MG63 (cell line): Measurements from ENCODE around the gene HEMK1. TPM values are rescaled to one million over a fixed set of nuclear protein-coding genes. Genes with fewer than 3 reads are reported as not detected.

Experiments
- DNase-seq: peaks from one replicate; pipeline ENCODE4 v3.0.0-alpha.2; 2020
- H3K27me3 ChIP-seq: fragments of 250-450 bp; sonication (Bioruptor Pico); 2 replicates; pipeline ENCODE4 v1.5.1; 2020; ENCODE audit warnings: mild to moderate bottlenecking, moderate library complexity
- H3K36me3 ChIP-seq: fragments of 250-450 bp; sonication (Bioruptor Pico); 2 replicates; pipeline ENCODE4 v1.5.1; 2020; ENCODE audit warnings: mild to moderate bottlenecking, moderate library complexity
- H3K4me3 ChIP-seq: fragments of 250-450 bp; sonication (Bioruptor Pico); 2 replicates; pipeline ENCODE4 v1.5.1; 2020; ENCODE audit warnings: mild to moderate bottlenecking, moderate library complexity
- H3K9me3 ChIP-seq: fragments of 250-450 bp; sonication (Bioruptor Pico); 2 replicates; pipeline ENCODE4 v1.5.1; 2020; ENCODE audit warnings: mild to moderate bottlenecking, moderate library complexity
- total RNA-seq: library from RNA; depleted of rRNA; stranded (reverse); fragments of >200 nt; shearing (Covaris generic); gene quantifications from 2 replicates; pipeline ENCODE4 v1.2.3, GENCODE V29; 2014; ENCODE audit warnings: low replicate concordance

HEMK1 gene
- total RNA-seq, 1 experiment from 2014 or later: 23.3 TPM

DNA sequence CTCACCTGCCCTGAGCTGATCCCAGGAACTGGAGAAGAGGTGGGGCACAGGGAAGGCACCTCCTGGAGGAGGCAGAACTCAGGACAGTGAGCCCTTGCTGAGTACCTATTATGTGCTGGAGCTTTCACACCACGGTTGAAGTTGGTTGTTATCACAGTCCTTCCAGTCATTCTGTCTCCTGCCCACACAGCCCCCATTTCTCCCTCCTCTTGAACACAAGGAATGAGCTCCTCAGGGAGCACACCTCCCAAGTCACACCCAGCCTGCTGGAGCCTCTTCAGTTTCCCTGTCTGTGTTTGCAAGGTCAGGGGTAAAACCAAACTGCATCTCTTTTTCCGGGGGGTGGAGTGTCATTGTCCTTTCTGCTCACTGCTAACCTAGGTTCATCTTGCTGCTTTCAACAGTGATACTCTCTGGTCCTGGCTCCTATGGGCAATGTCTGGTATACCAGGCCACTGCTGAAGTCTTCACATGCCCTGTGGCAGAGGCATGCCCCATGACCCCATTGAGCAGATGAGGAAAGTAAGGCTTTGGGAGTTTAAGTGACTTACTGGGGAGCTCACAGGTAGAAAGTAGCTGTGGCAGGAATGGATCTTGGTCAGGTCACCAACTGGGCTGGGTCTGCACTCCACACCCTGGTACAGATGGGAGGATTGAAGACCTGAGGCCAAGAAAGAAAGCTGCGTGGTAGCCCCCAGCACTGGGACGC lies 31.7 kb upstream of the HEMK1 start:
- no peak overlapping the region for H3K4me3 ChIP-seq
- H3K36me3 ChIP-seq: no peaks in the 10 kb centered on the region
- no peaks in the 10 kb centered on the region for H3K9me3 ChIP-seq
- H3K27me3 ChIP-seq: no peaks in the 10 kb centered on the region
- no peak for DNase-seq

DNA sequence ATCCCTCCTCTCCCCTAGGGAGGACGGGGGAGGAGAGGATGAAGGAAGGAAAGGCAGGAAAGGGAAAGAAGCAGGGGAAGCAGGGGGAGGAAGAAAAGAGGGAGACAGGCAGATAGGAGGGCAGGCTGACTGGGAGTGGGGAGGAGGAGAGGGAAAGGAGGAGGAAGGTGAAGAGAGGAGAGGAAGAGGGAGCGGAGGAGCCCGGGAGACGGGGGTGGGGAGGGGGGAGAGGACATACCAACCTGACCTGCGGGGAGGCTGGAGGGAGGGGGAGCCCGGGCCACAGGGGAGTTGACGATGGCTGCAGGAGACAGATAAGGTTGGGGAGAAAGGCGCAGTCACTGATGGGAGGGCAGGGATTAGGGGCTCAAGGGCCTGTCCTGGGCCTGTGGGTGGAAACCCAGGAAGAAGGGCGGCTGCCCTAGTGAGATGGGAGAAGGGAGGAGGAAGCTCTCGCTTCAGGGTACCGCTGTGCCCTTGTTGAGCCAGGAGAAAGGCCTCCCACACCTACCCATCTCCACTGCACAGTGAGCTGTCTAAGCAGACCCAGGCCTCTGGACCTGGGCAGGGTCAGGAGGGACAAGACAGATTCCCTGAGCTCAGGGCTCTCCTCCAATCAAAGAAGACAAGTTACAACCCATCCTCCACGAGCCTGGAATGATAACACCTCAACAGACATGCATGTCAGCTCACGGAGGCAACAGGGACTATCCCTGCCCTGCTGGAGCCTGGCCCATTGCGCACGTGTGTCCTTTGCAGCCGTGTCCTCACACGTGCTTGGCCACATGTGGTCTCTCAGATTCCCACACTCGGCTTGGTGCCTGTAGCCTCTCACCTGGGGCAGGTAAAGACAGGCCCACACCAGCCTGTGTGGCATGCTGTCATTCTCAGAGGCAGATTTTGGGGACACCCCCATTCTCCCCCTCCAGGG lies 29.7 kb upstream of the HEMK1 start:
- H3K4me3 ChIP-seq: no peak overlapping the region
- H3K36me3 ChIP-seq: no peaks in the 10 kb centered on the region
- DNase-seq: no peak
- H3K9me3 ChIP-seq: no peaks in the 10 kb centered on the region
- H3K27me3 ChIP-seq: no peaks in the 10 kb centered on the region

- Histone ChIP-seq H3K27me3 (no peaks in the 10 kb centered on the region), H3K9me3 (no peaks in the 10 kb centered on the region), H3K36me3 (no peaks in the 10 kb centered on the region), H3K4me3 (no peak overlapping the region)
- peak; percentile 9 for DNase-seq
These were observed 26.9 kb upstream of the HEMK1 start for GRCh38 chr3:50542177-50543034.

GRCh38 chr3:50545781-50546180 lies 23.5 kb upstream of the HEMK1 start:
- DNase-seq: no peak
- H3K9me3 ChIP-seq: no peaks in the 10 kb centered on the region
- no peaks in the 10 kb centered on the region for H3K27me3 ChIP-seq
- H3K36me3 ChIP-seq: no peaks in the 10 kb centered on the region
- no peak overlapping the region for H3K4me3 ChIP-seq

DNA sequence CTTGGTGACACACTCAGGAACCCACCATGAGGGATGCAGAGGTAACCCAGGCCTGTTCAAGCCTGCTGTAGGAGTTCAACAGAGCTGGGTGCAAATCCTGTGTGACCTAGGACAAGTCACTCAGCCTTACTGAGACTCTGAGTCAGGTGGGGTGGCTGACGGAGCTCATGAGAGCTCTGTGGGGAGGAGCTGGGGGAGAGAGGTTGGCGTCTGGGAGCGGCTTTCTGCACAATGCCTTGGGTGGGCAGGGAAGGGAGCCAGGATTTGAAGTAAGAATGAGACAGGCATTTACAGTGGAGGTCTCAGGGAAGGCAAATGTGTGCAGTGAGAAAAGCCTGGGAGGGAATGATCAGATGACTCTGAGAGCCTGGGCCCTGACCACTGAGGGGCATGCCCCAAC lies 20.1 kb upstream of the HEMK1 start:
- H3K4me3 ChIP-seq: no peak overlapping the region

GRCh38 chr3:50550079-50550736 lies 19.1 kb upstream of the HEMK1 start:
- no peaks in the 10 kb centered on the region for H3K27me3 ChIP-seq
- DNase-seq: no peak
- H3K36me3 ChIP-seq: no peaks in the 10 kb centered on the region
- no peaks in the 10 kb centered on the region for H3K9me3 ChIP-seq
- no peak overlapping the region for H3K4me3 ChIP-seq

More for the DNA sequence above, 20.1 kb upstream of the HEMK1 start:
- Histone ChIP-seq H3K9me3 (no peaks in the 10 kb centered on the region), H3K36me3 (no peaks in the 10 kb centered on the region), H3K27me3 (no peaks in the 10 kb centered on the region)
- DNase-seq: no peak

GRCh38 chr3:50551054-50551659 lies 18.2 kb upstream of the HEMK1 start:
- Histone ChIP-seq H3K4me3 (no peak overlapping the region), H3K9me3 (no peaks in the 10 kb centered on the region), H3K27me3 (no peaks in the 10 kb centered on the region), H3K36me3 (no peaks in the 10 kb centered on the region)
- DNase-seq: no peak

DNA sequence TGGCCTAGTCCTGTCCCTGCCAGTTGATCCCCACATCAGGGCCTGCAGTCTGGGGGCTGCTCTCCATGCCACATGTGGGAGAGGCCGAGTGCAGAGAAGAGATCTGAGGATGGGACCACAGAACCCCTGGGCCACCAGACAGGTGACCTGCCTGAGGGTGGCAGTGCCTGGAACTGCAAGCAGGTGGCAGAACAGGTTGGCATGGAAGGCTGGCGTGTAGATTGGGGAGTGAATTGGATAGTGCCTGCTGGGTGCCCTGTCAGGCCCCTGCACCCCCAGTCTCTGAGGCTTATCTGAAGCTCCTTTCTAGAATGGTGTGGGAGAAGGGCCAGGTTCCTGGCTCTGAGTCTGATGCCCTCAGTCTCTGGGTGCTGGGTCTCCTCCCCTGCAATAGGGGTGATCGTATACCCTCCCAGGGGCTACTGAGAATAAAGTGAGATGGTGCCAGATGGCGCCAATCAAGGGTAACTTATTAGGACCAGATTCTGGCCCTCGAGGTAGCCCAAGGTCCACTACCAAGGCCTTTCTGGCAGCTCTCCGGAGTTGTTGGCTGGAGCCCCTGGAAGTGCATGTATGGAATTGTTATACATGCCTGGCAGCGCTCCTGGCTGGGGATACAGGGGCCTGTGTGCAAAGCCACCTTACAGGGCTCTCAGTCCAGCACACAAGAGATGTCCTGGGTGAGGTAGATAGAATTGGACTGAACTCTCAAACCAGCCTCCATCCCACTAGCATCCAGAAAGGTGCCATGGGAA lies 17.5 kb upstream of the HEMK1 start:
- no peaks in the 10 kb centered on the region for H3K36me3 ChIP-seq
- no peak overlapping the region for H3K4me3 ChIP-seq
- no peaks in the 10 kb centered on the region for H3K9me3 ChIP-seq
- no peaks in the 10 kb centered on the region for H3K27me3 ChIP-seq
- no peak for DNase-seq

DNA sequence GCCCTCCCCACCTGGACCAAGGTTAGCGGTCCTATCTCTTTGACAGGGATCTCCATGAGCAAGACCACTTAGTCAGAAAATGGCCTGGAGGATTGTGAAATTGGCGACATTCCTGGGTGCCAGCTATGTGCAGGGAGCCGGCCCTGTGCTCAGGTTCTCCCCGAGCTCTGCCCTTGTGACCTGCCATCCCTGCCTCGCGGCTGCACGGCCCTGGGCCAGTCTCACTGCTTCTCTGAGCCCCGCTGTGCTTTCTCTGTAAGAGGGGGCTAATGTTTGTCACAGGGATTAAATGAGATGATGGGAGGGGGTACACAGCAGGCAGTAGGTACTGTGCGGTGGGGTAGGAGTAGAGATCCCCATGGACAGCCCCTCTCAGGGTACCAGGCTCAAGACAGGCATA lies 16.7 kb upstream of the HEMK1 start:
- Histone ChIP-seq H3K4me3 (no peak overlapping the region), H3K36me3 (no peaks in the 10 kb centered on the region), H3K27me3 (no peaks in the 10 kb centered on the region), H3K9me3 (no peaks in the 10 kb centered on the region)
- DNase-seq: no peak

GRCh38 chr3:50554553-50554952 lies 14.8 kb upstream of the HEMK1 start:
- H3K4me3 ChIP-seq: no peak overlapping the region
- no peaks in the 10 kb centered on the region for H3K27me3 ChIP-seq
- H3K36me3 ChIP-seq: no peaks in the 10 kb centered on the region
- no peak for DNase-seq
- no peaks in the 10 kb centered on the region for H3K9me3 ChIP-seq

DNA sequence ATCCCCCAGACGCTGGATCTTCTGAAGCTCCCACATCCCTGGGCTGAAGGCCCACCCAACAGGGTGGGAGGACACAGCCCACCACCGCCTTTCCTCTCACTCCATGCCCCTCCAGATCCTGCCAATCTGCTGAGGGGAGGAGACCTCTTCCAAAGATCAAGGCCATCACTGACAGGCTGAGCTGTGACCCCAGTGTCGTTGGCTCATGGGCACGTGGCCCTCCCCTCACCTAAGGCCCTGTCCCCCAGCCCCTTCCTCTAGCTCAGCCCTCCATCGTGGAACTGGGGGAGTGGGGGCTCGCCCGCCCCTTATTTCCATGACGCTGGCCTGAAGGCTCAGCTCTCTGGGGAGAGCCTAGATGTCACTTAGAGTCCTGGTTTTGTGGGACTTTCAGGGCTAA lies 12.2 kb upstream of the HEMK1 start:
- Histone ChIP-seq H3K9me3 (no peaks in the 10 kb centered on the region), H3K4me3 (no peak overlapping the region), H3K27me3 (no peaks in the 10 kb centered on the region), H3K36me3 (no peaks in the 10 kb centered on the region)
- DNase-seq: no peak

DNA sequence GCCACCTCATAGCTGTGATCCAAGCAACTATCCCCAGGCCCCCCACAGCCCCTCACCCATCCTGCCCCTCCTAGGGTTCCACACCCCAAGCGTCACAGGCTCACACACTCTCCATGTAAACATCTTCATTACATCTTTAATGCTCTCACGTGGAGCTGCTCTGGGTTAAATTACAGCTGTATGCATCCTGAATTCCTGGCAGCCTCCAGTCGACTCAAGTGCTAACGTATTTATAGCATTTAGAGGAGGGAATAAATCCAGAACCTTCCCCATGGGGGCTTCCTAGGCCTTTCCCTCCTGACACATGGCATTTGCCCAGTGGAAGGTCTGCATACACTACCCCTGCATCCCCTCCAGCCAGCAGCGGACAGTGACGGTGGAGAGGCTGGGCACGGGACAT lies 11.4 kb upstream of the HEMK1 start:
- H3K27me3 ChIP-seq: no peaks in the 10 kb centered on the region
- no peak for DNase-seq
- no peak overlapping the region for H3K4me3 ChIP-seq
- H3K36me3 ChIP-seq: no peaks in the 10 kb centered on the region
- no peaks in the 10 kb centered on the region for H3K9me3 ChIP-seq

DNA sequence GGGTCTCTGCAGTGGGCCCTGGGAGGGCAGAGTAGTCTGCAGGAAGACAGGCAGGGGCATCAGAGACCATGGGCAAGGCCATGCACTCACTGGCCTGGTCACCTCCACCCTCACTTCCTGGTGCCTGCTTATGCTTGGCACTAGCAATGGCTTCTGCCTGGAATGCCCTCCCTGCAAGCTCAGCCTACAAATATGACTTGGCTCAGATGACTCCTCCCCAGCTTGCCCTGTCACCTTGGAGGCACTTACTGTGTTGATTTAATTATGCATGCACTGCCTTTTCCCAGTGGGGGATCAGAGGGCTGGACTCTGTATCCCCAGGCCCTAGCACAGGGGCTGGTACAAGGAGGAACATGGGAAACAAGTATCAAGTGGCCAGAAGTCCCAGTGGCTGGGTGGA lies 9.6 kb upstream of the HEMK1 start:
- DNase-seq: peak; percentile 49
- H3K4me3 ChIP-seq: no peak overlapping the region

GRCh38 chr3:50562861-50563260 lies 6.5 kb upstream of the HEMK1 start:
- Histone ChIP-seq H3K27me3 (no peaks in the 10 kb centered on the region), H3K4me3 (no peak overlapping the region), H3K9me3 (no peaks in the 10 kb centered on the region), H3K36me3 (no peaks in the 10 kb centered on the region)
- DNase-seq: no peak

More for the DNA sequence above, 9.6 kb upstream of the HEMK1 start:
- Histone ChIP-seq H3K27me3 (no peaks in the 10 kb centered on the region), H3K9me3 (no peaks in the 10 kb centered on the region), H3K36me3 (no peaks in the 10 kb centered on the region)

GRCh38 chr3:50563867-50564266 lies 5.5 kb upstream of the HEMK1 start:
- no peak for DNase-seq
- Histone ChIP-seq H3K9me3 (no peaks in the 10 kb centered on the region), H3K4me3 (no peak overlapping the region), H3K27me3 (no peaks in the 10 kb centered on the region), H3K36me3 (no peaks in the 10 kb centered on the region)
